HG03108 (cell line): ENCODE measurements around the gene CCM2.
"Not testable (repeated sequence)": the region's sequence is repeated elsewhere in the genome, so short reads cannot be mapped to it uniquely, and the experiment has no call there.

Experiments
- ATAC-seq: cut with Tn5 transposase; IDR thresholded peaks from one replicate; pipeline ENCODE4 v1.9.1; 2021; ENCODE audit warnings: moderate library complexity; ENCODE audit not compliant: unreplicated experiment

CCM2 gene

DNA sequence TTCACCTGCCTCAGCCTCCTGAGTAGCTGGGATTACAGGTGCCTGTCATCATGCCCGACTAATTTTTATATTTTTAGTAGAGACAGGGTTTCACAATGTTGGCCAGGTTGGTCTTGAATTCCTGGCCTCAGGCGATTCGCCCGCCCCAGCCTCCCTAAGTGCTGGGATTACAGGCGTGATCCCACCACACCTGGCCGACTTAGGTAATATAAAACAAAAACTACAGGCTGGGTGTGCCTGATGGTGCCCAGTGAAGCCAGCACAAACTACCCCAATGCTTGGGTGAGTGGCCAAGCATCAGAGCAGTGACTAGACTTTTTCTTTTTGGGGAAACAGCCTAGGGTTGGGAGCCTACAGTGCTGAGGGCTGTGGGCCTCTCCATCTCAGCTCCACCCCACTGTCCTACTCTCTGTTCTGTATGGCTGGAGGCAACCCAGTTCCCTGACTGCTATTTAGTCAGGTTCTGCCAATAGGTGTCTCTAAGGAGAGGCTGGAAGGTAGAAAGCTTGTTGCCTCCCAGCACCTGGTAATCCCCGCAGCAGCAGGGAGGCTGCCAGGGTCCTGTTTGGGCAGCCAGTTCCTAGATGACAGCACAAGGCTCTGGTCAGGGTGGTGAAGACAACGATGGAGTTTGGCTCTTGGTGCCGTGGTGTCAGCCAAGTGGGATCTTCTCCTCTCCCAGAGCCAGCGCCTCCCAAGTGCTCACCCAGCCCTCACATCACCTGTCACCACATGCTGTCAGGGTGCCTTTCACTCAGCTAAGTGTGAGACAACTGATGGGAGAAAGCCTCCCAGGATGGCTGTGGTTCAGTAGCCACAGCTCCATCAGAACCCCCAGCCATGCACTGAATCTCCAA lies 99.2 kb downstream of the CCM2 start:
- no peak for ATAC-seq

DNA sequence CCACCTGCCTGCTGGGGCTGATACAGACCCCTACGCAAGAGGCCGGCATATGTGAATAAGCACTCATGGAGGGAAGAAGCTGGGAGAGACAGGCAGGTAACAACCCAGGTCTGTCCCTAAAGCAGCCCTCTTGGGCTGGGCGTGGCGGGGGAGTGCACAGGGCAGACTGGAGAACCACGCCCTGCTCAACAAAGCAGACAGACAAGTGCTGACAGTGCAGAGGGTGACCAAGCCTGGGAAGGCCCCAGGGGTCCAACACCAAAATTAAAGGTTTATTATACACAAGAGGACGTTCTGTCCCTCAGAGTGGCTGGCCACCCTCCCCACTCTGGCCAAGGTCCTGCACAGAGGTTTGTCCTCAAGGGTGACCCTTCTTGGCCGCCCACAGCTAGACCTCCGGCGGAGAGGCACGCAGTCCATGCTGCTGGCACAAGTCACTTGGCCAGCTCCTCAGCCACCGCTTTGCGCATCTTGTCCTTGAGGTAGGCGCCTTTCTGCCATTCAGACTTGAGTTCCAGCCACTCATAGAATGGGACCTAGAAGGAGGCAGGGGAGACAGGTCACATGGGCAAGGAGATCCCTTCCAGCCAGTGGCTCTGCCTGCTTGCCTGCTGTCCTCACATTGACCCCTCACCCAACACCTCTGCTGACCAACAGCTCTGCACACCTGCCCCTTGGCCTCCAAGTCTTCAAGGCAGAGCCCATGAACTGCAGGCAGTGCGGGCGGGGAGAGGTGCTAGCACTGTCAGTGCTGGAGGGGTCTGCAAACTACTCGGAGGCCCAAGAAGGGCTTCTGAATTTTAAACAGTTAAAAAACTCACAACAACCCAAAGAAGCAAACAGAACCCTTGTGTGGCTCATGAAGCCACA lies 100.1 kb downstream of the CCM2 start:
- ATAC-seq: no peak

DNA sequence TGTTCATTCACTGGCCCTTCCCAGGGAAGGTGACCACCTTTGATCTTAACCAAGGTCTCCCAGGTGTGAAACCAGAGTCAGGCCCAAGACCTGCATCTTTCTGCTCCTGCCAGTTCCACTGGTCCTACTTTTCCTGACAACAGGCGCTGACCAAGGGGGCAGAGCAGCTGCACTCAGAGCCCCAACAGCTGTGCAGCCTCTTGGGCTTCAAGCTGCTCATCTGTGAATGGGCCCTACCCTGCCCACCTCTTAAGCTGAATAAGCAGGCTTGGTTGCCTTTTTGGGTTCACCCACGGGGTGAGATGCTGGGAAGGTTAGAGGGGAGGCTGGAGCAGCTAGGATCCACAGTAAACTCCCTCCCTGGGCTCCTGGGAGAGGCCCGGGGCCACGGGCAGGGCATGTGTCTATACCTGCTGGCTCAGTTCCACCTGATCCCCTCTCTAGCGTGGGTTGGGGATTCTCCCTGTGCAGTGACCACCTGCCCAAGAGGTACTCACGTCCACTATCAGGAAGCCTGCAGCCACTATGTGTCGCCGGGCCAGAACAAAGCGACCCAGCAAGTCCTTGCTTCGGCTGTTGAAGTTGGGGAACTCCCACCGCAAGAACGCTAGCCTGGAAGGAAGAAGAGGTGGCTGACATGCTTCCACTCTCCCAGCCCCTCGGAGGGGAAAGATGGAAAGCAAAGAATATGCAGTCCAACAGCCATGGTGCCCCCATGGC lies 100.9 kb downstream of the CCM2 start:
- no peak for ATAC-seq

DNA sequence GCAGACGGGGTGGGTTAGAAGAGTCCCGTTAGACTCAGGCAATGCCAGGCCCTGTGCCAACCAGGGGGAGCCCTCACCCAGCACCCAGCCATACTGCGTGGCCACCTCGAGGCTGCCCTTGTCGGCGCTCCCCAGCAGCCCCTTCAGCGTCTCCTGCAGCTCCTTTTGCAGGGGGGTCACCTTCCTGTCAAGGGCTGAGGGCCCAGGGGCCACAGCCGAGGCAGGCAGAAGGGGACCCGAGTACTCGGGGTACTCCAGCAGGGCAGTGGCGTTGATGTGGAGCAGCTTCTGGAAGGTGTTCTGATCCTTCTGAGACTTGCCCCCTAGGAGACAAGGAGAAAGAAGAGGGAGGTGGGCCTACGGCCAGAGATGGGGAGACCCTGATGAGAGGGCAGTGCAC lies 101.7 kb downstream of the CCM2 start:
- ATAC-seq: no peak

DNA sequence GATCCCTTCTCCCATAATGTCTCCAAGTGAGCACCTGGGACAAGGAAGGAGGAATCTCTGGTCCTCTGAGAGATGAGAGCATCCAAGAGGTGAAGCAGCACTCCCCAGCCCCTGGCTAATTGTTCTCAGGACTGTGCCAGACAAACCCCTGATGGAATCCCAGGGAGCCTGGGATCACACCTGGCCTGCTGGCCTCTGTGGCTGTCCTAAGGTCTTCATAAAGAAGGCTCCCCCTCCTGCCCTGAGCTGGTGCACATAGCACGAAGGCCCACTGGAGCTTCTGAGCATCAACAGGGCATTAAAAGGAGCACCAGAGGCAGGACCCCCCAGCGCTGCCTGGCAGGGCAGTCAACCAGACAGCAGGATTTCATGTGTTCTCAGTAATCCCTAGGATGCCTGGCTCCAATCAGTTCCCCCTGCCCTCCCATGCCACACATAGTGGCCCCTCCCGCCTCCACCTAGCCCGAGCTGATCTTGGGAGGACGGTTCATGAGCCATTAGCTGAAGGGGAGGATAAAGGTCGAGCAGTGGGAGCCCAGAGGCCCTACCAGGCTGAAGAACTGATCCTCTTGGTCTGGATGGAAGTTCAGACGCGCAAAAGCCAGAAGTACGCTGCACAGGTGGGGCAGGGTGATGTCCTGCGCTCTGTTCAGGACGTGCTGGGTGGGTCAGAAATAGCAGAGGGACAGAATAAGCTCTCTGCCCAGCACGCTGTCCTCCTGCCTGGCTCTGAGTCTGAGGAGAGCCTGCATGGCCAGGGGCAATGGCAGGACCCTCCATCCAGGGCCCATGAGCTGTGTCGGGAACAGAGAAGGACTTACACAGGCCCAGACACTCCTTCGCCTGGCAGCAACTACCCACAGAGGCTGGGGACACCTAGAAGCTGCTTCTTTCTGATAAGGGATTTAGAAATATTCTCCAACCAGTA lies 103.0 kb downstream of the CCM2 start:
- no peak for ATAC-seq

DNA sequence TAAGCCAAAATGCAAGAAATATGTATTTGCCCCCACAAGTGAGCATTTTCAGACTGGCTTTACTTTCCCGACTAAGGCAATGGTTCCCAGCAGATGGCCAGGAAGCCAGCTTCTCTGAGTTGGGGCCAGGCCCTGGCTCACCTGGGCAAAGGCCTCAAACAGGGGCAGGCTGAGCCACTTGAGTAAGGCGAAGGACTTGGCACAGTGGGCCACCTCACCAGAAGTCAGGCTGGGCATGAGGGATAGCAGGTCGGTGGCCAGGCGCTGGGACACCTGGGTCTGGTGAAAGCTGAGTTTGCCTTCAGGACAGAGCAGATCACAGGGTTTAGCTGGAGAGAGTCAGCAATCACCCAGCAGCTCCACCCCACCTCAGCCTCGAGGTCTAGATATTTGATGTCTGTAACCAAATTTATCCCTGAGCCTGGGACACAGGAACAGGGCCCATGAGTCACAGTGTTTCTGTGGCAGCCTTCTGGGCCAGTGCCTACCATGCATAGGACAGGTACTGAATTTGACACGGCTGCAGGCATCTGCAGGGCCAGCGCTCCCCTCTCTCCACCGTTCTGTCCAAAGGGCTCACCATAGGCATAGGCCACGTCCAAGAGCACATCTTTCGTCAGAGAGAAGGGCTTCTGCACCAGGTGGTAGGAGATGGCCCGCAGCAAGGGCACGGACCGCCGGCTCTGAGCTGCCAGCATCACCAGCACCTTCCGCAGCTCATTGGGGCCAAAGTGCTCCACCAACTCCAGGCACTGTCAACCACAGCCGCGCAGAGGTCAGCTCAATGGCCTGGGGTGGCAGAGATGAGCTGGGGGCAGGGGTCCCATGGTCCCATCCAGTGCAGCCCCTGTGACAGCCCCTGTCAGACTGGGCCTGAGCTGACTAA lies 104.2 kb downstream of the CCM2 start:
- ATAC-seq: no peak

DNA sequence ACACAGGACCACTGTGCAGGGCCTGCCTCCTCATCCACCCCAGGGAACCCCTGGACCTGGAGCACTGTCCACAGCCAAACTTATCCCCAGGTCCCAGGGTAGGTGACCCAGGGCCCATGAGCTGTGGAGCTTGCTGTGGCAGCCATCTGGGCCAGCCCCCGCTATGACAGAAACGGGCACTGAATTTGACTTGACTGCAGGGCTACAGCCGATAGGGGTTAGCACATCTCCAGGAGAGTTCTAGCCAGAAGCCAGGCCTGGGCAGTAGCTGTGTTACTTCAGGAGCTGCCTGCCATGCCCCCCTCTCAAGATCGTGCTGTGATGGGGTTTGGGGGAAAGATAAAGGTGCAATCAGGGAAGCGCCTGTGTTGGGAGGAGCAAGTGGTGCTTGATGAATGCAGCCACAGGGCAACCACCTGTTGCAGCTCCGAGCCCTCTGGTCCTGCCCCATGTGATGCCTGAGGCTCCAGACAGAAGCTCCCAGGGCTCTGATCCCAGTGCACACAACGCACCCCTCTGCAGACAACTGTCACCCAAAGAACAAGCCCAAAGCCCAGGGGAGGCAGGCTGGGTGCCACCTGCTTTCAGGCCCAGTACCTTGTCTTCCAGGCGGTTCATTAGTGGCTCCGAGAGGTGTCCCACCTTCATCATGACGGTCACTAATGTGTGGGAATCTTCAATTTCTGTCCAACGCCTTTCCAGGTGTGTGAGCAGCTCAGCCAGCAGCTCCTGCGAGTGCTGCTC lies 105.0 kb downstream of the CCM2 start:
- no peak for ATAC-seq

DNA sequence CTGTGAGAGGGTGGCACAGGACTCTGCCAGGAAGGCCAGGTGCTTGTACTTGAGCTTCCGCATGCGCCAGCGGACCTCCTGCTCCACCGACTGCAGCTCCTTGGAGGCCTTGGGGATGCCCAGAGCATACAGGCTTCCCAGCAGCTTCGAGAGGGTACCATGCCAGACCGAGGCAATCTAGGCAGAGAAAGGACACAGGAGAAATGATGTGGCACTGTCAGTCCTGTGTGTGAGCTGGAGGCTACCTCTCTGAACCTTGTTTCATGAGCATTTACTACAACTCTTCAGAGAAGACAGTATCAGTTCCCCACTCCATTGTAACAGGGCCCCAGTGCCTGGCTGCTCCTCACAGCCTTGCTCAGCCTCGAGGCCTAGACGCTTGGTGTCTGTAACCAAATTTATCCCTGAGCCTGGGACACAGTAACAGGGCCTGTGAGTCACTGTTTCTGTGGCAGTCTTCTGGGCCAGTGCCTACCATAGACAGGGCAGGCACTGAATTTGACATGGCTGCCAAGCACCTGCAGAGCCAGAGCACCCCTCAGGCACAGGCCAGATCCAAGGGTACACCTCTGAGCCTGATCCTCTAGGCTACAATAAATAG lies 105.7 kb downstream of the CCM2 start:
- ATAC-seq: no peak

DNA sequence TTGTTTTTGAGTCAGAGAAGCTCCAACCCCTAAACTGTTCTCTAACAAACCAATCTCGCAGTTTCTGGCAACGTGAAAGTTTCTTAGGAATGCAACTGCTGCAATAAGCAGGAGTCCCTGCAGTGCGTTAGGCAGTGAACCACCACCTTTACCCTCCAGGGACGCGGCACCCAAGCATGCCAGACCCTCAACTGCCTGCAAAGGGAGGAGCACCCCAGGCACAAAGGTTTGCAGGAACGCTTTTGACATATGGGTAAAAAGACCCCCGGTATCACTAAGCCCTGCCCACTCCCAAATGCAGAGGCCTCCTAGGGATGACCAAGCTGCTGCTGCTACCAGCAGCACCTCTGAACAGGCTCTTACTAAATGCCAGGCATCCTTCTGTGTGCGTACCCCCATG lies 106.8 kb downstream of the CCM2 start:
- ATAC-seq: no peak

DNA sequence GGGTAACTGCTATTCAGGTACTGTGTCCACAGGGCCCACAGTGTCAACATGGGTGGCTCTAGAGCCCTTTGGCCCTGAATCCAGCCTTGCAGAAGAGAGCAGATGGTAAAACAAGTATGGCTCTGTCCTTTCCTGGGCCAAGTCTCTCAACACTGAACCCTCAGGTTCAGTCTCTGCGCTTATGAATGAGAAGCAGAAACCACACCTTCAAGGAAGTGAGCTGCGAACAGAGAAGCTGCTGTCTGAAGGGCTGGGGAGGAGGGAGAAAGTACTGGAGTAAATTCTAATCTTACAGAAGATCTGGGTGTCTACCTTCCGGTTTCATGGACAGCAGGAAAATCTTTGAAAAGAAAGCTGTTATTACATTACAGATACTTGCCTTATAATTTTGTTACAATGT lies 107.4 kb downstream of the CCM2 start:
- ATAC-seq: no peak

DNA sequence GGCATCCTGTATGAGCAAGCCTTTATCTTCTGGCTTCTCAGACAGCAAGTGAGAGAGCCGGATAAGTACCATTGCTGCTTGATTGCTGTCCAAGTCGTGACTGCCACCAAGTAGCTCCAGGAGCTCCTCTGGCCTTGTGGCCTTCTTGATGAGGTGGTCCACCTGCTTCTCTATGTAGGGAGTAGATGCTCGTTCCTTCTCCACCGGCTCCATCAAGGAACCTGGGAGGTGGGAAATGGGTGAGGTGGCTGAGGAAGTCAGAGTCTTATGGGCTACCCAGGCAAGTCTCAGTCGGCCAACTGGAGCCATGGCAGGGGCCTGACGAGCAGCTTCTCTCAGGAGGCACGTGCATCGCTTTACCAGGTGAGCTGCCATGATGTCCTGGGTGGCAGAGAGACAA lies 108.9 kb downstream of the CCM2 start:
- ATAC-seq: no peak

DNA sequence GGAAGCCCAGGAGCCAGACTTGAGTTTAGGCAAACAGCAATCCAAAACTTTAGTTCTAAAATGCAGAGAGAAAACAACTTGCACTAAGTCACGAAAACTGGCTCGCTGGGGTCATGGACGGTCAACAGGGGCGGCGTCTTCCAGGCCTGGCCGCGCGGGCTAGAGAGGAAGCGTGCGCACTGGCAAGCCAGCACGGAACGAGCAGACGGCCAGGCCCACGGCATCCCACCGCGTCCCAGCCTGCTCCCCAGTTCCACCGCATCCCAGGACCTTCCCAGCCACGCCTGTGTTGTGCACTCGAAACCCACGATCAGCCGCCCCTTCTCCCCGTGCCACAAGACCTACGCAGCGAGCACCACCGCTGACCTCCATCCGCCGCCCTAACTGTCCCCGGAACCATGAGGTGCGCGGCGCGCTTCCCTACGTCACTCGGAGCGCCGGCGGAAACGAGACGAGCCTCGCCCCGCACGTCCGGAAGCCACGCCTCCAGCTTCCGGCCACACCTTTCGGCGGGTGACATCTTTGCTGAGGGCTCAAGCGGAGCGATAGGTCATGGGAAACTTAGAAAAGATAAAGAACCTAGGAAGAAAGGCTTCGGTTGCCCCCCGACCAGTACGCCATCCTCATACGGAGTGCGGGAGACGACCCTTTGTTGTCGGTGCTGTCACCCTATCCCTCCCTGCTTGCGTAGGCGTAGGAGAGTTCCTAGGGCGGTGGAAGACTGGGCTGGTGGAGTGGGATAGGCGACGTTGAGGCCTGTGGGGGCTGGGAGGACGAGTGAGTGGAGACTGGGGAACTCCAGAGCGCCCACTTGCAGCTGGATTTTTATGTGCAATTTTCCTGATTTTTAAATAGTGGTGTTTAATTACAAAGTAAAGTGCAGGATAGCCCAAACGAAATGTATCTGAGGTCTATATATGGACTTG lies 111.6 kb downstream of the CCM2 start, which contains the start of gene TBRG4:
Gene TBRG4, minus strand, starts transcription at position 400 of the 926 bp plus-strand sequence. CDS start 2,460 bp downstream, outside the sequence.
- ATAC-seq: peak; percentile 94

DNA sequence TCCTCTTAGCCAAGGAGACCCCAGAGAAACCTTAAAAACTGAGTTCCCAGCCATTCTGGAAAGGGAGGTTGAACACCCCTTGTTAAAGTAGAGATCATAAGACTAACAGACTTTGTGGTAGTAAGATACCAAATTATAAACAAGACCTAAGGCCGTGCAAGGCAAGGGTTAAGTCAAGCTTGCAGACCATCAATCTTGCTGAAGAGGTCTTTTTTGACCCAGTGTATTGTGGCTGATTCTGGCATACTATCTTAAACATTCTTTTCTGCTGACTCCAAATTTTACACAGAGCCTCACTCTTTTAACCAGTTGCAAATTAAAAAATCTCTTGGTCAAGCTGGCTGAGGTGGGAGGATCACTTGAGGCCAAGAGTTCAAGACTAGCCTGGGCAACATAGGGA lies 112.6 kb downstream of the CCM2 start:
- ATAC-seq: no peak

DNA sequence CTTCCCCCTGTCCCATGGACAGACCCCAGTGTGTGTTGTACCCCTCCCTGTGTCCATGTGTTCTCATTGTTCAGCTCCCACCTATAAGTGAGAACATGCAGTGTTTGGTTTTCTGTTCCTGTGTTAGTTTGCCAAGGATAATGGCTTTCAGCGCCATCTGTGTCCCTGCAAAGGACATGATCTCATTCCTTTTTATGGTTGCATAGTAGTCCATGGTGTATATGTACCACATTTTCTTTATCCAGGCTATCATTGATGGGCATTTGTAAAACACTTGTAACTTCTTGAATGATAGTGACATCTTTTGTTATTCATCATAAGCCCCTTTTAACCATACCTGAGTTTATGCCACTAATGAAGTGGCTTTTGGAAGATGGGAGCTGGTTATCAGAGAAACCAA lies 114.3 kb downstream of the CCM2 start:
- not testable (repeated sequence) for ATAC-seq

DNA sequence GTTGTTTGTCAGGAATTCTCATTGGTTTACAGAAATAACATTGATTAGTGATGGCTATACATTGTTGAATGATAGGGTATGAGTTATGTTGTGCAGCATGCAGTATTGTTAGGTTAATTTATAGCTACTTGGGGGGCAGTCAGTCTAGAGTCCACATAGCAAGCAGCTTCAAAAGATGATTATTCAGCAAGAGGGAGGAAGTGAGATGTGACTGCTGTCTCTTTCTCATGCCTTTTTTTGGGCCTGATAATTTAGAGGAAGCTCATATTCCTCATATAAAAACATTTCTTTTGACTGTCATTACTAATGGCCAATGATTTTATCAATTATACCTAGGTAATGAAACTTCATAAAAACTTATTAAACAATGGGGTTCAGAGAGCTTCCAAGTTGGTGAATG lies 114.9 kb downstream of the CCM2 start:
- ATAC-seq: no peak

DNA sequence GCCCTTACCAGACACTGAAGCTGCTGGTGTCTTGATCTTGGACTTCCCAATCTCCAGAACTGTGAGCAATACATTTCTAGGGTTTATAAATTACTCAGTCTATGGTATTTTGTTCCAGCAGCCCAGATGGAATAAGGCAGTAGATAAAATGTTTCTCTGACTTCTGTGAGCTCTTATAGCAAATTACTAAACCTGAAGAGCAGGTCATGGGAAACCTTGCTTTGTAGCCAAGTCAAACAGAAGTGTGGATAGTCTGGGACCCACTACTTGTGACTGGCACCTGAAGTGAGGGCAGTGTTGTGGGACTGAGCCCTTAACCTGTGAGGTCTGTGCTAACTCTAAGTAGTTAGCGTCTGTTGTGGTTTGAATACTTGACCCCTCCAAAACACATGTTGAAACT lies 116.0 kb downstream of the CCM2 start:
- no peak for ATAC-seq

DNA sequence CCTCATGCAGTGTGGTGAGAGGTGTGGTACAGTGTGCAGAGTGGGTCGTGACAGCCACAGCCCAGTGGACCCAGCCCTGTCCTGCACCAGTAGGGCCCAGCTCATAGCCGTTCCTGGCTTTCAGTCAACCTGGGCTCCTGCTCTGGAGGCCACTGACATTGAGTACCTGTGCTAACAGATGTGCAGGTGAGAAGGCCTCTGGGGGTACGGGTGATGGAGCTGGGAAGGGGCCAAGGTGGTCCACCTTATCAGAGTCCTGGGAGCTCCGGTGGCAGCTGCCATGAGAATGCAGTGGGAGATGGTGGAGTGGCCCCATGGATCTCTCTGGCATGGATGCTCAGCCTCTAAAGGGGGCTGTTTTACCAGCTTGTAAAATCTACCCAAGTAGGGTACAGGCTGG lies 117.6 kb downstream of the CCM2 start:
- ATAC-seq: no peak
